Choroid plexus epithelial cell (primary cell): ENCODE results near the gene ITPR3.

ENCODE experiments used
- DNase-seq: peaks from one replicate; pipeline ENCODE4 v3.0.0-alpha.2; 2010; ENCODE audit warnings: low read depth
- H3K4me3 ChIP-seq: 2 replicates; pipeline ENCODE4 v1.5.1; 2011; ENCODE audit warnings: low read depth, mild to moderate bottlenecking, control low read depth, low read length, moderate library complexity
- TF ChIP-seq, protein P1 (sequence below): conservative IDR thresholded peaks from 2 replicates; pipeline ENCODE4 v1.5.1; 2011; ENCODE audit warnings: low read depth, mild to moderate bottlenecking, control low read depth, inconsistent platforms, low read length, moderate library complexity

Gene ITPR3

GRCh38 chr6:33726696-33727095, 105.6 kb downstream of the ITPR3 start:
- TF ChIP-seq, protein P1, sequence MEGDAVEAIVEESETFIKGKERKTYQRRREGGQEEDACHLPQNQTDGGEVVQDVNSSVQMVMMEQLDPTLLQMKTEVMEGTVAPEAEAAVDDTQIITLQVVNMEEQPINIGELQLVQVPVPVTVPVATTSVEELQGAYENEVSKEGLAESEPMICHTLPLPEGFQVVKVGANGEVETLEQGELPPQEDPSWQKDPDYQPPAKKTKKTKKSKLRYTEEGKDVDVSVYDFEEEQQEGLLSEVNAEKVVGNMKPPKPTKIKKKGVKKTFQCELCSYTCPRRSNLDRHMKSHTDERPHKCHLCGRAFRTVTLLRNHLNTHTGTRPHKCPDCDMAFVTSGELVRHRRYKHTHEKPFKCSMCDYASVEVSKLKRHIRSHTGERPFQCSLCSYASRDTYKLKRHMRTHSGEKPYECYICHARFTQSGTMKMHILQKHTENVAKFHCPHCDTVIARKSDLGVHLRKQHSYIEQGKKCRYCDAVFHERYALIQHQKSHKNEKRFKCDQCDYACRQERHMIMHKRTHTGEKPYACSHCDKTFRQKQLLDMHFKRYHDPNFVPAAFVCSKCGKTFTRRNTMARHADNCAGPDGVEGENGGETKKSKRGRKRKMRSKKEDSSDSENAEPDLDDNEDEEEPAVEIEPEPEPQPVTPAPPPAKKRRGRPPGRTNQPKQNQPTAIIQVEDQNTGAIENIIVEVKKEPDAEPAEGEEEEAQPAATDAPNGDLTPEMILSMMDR, result no peak
- no peak for DNase-seq
- H3K4me3 ChIP-seq, result no peak overlapping the region

DNA sequence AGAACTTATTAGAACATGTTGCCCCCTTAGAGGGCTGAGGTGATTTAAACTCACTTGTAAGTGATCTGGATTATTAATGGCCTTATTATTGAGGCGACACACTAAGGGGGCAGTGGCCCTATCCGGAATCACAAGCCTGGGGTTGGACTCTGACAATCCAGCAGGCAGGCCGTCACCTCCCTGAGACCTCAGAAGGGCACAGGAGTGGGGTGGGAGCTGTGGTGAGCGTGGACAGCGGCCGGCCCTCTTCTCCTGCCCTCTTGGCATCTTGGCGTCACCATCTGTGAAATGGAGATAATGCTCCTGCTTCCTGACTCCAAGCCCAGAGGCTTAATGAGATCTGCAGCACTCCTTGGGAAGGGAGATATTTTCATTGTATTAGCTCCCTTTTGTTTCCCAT, 106.0 kb downstream of the ITPR3 start:
- H3K4me3 ChIP-seq, result no peak overlapping the region
- TF ChIP-seq, protein P1, result no peak
- DNase-seq, result no peak

DNA sequence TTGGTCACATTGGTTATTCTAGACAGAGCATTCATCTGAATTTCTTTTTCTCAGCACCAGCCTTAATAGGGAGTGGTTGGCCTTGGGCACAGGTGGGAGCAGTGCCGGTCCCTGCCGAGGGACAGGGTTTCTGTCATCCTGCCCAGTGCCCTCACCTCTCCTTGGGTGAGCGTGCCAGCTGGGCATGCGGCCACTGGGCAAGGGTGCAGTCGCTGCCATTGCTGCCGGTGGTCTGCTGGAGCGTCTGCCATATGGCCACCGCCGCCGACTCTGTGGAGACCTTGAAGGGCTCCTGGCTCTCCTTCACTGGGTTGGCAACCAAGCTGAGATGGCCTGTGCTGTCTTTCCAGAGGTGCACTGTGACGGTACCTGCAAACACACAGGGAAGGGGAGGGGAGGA, 106.8 kb downstream of the ITPR3 start:
- TF ChIP-seq, protein P1, result no peak
- H3K4me3 ChIP-seq, result no peak overlapping the region
- DNase-seq, result no peak

GRCh38 chr6:33728438-33728837, 107.3 kb downstream of the ITPR3 start:
- DNase-seq, result no peak
- TF ChIP-seq, protein P1, result no peak
- no peak overlapping the region for H3K4me3 ChIP-seq

- DNase-seq, result no peak
- H3K4me3 ChIP-seq, result no peak overlapping the region
- TF ChIP-seq, protein P1, result no peak
These were observed 107.9 kb downstream of the ITPR3 start for GRCh38 chr6:33729059-33729458.

DNA sequence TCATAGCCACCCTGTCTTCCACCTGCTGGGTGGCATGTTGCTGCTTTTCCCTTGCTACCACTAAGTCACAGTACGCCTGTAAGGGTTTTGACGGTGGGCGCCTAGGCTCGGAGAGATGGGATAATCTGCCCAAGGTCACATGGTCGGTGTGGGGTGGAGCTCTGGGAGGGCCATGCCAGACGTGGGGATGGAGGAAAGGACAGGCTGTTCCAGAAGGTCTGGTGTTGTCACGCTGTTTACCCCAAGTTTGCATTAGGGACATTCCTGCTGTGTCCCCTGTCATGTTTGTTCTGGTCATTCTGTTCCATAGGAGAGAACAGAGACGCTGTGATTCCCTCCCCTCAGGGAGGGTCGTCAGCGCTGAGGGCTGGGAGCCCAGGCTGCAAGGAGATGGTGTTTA, 109.5 kb downstream of the ITPR3 start:
- H3K4me3 ChIP-seq, result no peak overlapping the region
- DNase-seq, result no peak
- TF ChIP-seq, protein P1, result no peak

GRCh38 chr6:33731035-33731434, 109.9 kb downstream of the ITPR3 start:
- H3K4me3 ChIP-seq, result no peak overlapping the region
- TF ChIP-seq, protein P1, result no peak
- no peak for DNase-seq
